GM12865 (cell line): ENCODE data around the gene GRK1.

ENCODE experiments used
- DNase-seq: peaks from one replicate; pipeline ENCODE4 v3.0.0; 2010; ENCODE audit warnings: low read depth
- H3K4me3 ChIP-seq: 2 replicates; pipeline ENCODE4 v1.5.1; 2011; ENCODE audit warnings: mild to moderate bottlenecking, low read depth, low read length, control low read depth
- CTCF ChIP-seq: IDR thresholded peaks from 2 replicates; pipeline ENCODE4 v1.5.1; 2011; ENCODE audit warnings: low read length, control low read depth, low read depth, inconsistent platforms; ENCODE audit not compliant: insufficient read depth; ENCODE audit errors: missing control alignments

The GRK1 gene

GRCh38 chr13:113650731-113651148 is 16.3 kb upstream of the GRK1 start:
- no peak for TF ChIP-seq CTCF
- no peak overlapping the region for H3K4me3 ChIP-seq
- no peak for DNase-seq

- no peak for TF ChIP-seq CTCF
- DNase-seq: no peak
- H3K4me3 ChIP-seq: no peak overlapping the region
These were observed 15.3 kb upstream of the GRK1 start for GRCh38 chr13:113651511-113652403.

GRCh38 chr13:113652404-113653263 is 14.4 kb upstream of the GRK1 start:
- no peak overlapping the region for H3K4me3 ChIP-seq
- TF ChIP-seq CTCF: no peak
- no peak for DNase-seq

- no peak for DNase-seq
- no peak overlapping the region for H3K4me3 ChIP-seq
- no peak for TF ChIP-seq CTCF
These were observed 13.5 kb upstream of the GRK1 start for GRCh38 chr13:113653264-113654174.

GRCh38 chr13:113654175-113654560 is 12.9 kb upstream of the GRK1 start:
- no peak overlapping the region for H3K4me3 ChIP-seq
- DNase-seq: no peak
- no peak for TF ChIP-seq CTCF

GRCh38 chr13:113654591-113655345 is 12.3 kb upstream of the GRK1 start:
- no peak overlapping the region for H3K4me3 ChIP-seq
- DNase-seq: no peak
- TF ChIP-seq CTCF: no peak
